Activated CD4-positive, alpha-beta memory T cell treated with anti-CD3 and anti-CD28 coated beads for 36 hours (primary cell): ENCODE measurements around the gene ZNF440. TPM values are rescaled to one million over a fixed set of nuclear protein-coding genes. Genes with fewer than 3 reads are reported as not detected.
"Not testable (repeated sequence)": the region's sequence is repeated elsewhere in the genome, so short reads cannot be mapped to it uniquely, and the experiment has no call there.

Experiments used
- CTCF ChIA-PET: fragments of 350-600 bp; sonication (Branson Sonifier 250); formaldehyde crosslinking; loops from one replicate; lab custom pipeline; 2021; ENCODE audit warnings: antibody characterized with exemption, inconsistent platforms; lab: Charles Lee
- POLR2A ChIA-PET: fragments of 350-600 bp; sonication (Branson Sonifier 250); formaldehyde crosslinking; loops from one replicate; lab custom pipeline; 2021; ENCODE audit warnings: antibody characterized with exemption; lab: Charles Lee
- DNase-seq: peaks from one replicate; pipeline ENCODE4 v3.0.0-alpha.2; 2020
- H3K27ac Mint-ChIP-seq: one replicate; pipeline ENCODE4 v1.8.0; 2021; ENCODE audit warnings: mixed read lengths
- H3K27me3 Mint-ChIP-seq: one replicate; pipeline ENCODE4 v1.8.0; 2021; ENCODE audit warnings: mixed read lengths
- H3K36me3 Mint-ChIP-seq: one replicate; pipeline ENCODE4 v1.8.0; 2021; ENCODE audit warnings: mixed read lengths
- H3K4me1 Mint-ChIP-seq: one replicate; pipeline ENCODE4 v1.8.0; 2021; ENCODE audit warnings: low read depth, mixed read lengths
- H3K4me3 Mint-ChIP-seq: one replicate; pipeline ENCODE4 v1.8.0; 2021; ENCODE audit warnings: mild to moderate bottlenecking, mixed read lengths
- H3K9me3 Mint-ChIP-seq: one replicate; pipeline ENCODE4 v1.8.0; 2021; ENCODE audit warnings: mixed read lengths
- intact Hi-C: fragments of 100-400 bp; cut with micrococcal nuclease; formaldehyde crosslinking; loops from one replicate; pipeline ENCODE4 v1.15.1; 2023
- total RNA-seq, 2 experiments: library from RNA; stranded (reverse); gene quantifications; one replicate each; pipeline ENCODE4 v1.2.3, GENCODE V29; 2021

Gene ZNF440
- total RNA-seq, 2 experiments from 2014 or later: 5.7 to 6.4 TPM

DNA sequence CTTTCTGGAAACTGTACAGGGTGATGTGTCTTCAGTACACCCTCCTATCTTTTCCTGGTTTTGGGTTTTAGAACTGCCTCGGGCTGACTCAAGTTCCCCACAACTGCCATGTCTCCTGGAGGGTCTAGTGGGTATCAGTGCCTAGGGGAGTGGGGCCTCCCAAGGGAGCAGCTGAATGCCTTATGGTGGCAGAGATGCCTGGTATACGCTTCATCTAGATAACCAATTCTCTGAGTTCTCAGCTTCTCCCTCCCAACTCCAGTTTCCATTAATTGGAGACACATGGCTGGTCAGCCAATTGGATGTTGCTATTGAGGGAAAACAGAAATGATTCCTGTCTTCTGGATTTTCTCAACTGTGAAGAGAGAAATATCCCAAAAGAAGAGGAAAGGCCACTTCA is 47.2 kb downstream of the ZNF440 start:
- peaks cover 67% of the 10 kb centered on the region for H3K36me3 Mint-ChIP-seq
- no peak for DNase-seq
- POLR2A ChIA-PET: no interaction called here
- intact Hi-C loops: no loop called here
- no peak overlapping the region for H3K4me3 Mint-ChIP-seq
- no peaks in the 10 kb centered on the region for H3K27me3 Mint-ChIP-seq
- no peaks in the 10 kb centered on the region for H3K4me1 Mint-ChIP-seq
- H3K9me3 Mint-ChIP-seq: peaks cover 90% of the 10 kb centered on the region
- H3K27ac Mint-ChIP-seq: no peak overlapping the region
- CTCF ChIA-PET: no interaction called here

DNA sequence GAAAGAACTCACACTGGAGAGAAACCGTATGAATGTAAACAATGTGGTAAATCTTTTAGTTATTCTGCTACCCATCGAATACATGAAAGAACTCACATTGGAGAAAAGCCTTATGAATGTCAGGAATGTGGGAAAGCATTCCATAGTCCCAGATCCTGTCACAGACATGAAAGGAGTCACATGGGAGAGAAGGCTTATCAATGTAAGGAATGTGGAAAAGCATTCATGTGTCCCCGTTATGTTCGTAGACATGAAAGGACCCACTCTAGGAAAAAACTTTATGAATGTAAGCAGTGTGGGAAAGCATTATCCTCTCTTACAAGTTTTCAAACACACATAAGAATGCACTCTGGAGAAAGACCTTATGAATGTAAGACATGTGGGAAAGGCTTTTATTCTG is 53.7 kb downstream of the ZNF440 start:
- intact Hi-C loops, H3K4me3 Mint-ChIP-seq, DNase-seq, POLR2A ChIA-PET, H3K4me1 Mint-ChIP-seq, CTCF ChIA-PET, H3K27ac Mint-ChIP-seq, H3K27me3 Mint-ChIP-seq: not testable (repeated sequence)
- Mint-ChIP-seq H3K9me3 (peaks cover 80% of the 10 kb centered on the region), H3K36me3 (peaks cover 70% of the 10 kb centered on the region)

DNA sequence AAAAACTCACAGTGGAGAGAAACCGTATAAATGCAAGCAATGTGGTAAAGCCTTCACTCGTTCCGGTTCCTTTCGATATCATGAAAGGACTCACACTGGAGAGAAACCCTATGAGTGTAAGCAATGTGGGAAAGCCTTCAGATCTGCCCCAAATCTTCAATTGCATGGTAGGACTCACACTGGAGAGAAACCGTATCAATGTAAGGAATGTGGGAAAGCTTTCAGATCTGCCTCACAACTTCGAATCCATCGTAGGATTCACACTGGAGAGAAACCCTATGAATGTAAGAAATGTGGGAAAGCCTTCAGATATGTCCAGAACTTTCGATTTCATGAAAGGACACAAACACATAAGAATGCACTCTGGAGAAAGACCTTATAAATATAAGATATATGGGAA is 54.1 kb downstream of the ZNF440 start:
- no peak overlapping the region for H3K4me3 Mint-ChIP-seq
- intact Hi-C loops: no loop called here
- CTCF ChIA-PET: no interaction called here

GRCh38 chr19:11872624-11873023 is 58.6 kb downstream of the ZNF440 start:
- CTCF ChIA-PET: interaction anchor here (0.7 to 1.2 kb wide), 3 partner anchors 8 to 219 kb away, joined by 3 to 5 read pairs (median 3); no protein-coding TSS in a partner anchor
- H3K9me3 Mint-ChIP-seq: peaks cover 43% of the 10 kb centered on the region
- POLR2A ChIA-PET: no interaction called here
- DNase-seq: no peak
- no peak overlapping the region for H3K27ac Mint-ChIP-seq
- intact Hi-C loops: no loop called here
- peaks cover 30% of the 10 kb centered on the region for H3K36me3 Mint-ChIP-seq
- H3K27me3 Mint-ChIP-seq: no peaks in the 10 kb centered on the region
- H3K4me1 Mint-ChIP-seq: no peaks in the 10 kb centered on the region
- H3K4me3 Mint-ChIP-seq: no peak overlapping the region

More for the DNA sequence above, 54.1 kb downstream of the ZNF440 start:
- POLR2A ChIA-PET: no interaction called here
- H3K4me1 Mint-ChIP-seq: no peaks in the 10 kb centered on the region
- peaks cover 69% of the 10 kb centered on the region for H3K36me3 Mint-ChIP-seq
- no peaks in the 10 kb centered on the region for H3K27me3 Mint-ChIP-seq
- no peak overlapping the region for H3K27ac Mint-ChIP-seq
- DNase-seq: no peak
- peaks cover 80% of the 10 kb centered on the region for H3K9me3 Mint-ChIP-seq

DNA sequence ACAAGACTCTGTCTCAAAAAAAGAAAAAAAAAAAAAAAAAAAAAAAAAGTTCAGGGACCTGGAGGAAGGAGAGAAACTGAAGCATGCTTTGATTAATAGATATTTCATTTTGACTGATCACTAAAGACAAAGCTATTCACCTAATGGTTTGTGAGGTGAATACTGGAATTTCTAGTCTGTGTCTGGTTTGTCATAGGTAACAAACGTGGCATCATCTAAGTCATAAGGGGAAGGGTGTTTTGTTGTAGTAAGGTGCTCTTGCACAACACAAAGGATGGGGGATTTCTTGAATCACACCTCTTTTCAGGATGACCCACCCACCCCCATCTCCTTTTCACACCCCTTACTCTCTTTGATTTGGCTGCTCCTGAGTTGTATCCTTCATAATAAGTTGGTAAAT is 59.7 kb downstream of the ZNF440 start:
- ChIA-PET CTCF (no interaction called here), POLR2A (no interaction called here)
- no peaks in the 10 kb centered on the region for H3K27me3 Mint-ChIP-seq
- intact Hi-C loops: no loop called here
- no peak for DNase-seq
- no peaks in the 10 kb centered on the region for H3K4me1 Mint-ChIP-seq
- peaks cover 32% of the 10 kb centered on the region for H3K9me3 Mint-ChIP-seq
- peaks cover 19% of the 10 kb centered on the region for H3K36me3 Mint-ChIP-seq
- no peak overlapping the region for H3K27ac Mint-ChIP-seq
- H3K4me3 Mint-ChIP-seq: no peak overlapping the region

GRCh38 chr19:11879687-11880266 is 65.7 kb downstream of the ZNF440 start:
- H3K9me3 Mint-ChIP-seq, H3K4me1 Mint-ChIP-seq, H3K27me3 Mint-ChIP-seq, POLR2A ChIA-PET, H3K27ac Mint-ChIP-seq, H3K36me3 Mint-ChIP-seq, H3K4me3 Mint-ChIP-seq: not testable (repeated sequence)
- peak; percentile 65 for DNase-seq
- intact Hi-C loops: loop anchor here (2.0 to 5.0 kb wide), 3 partner anchors 43 to 108 kb away; partner anchors contain the start of gene ZNF491
- CTCF ChIA-PET: interaction anchor here (0.6 to 7.5 kb wide), 17 partner anchors 9 to 260 kb away, joined by 3 to 42 read pairs (median 4); partner anchors contain the start of genes ZNF20, ZNF433, ZNF491 and ZNF700

DNA sequence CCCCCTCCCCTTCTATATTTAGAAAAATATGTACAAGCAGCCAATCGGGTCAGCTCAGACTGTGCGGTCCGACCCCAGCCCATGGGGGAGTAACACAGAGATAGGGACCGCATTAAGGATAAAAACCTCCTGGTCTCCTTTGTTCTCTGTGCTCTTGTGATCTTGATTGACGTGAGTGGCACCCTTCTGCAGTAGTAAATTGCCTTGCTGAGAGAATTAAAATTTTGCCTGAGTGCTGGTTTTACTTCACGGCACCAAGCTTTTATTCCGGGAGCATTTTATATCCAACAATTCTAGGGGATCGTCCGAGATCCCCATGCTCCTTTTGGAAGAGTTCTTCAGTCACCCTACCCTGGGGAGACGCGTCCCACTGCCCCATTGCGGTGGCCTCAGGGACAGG is 66.5 kb downstream of the ZNF440 start:
- no peaks in the 10 kb centered on the region for H3K9me3 Mint-ChIP-seq
- no peak for DNase-seq
- H3K36me3 Mint-ChIP-seq: no peaks in the 10 kb centered on the region
- POLR2A ChIA-PET: no interaction called here
- CTCF ChIA-PET: interaction anchor here (1.1 to 7.5 kb wide), 13 partner anchors 8 to 260 kb away, joined by 3 to 42 read pairs (median 4); partner anchors contain the start of genes ZNF20, ZNF433 and ZNF491
- no peak overlapping the region for H3K4me3 Mint-ChIP-seq
- no peaks in the 10 kb centered on the region for H3K27me3 Mint-ChIP-seq
- no peaks in the 10 kb centered on the region for H3K4me1 Mint-ChIP-seq
- intact Hi-C loops: loop anchor here (2.0 to 5.0 kb wide), 3 partner anchors 42 to 107 kb away; partner anchors contain the start of gene ZNF491
- H3K27ac Mint-ChIP-seq: no peak overlapping the region

- CTCF ChIA-PET: interaction anchor here (1.1 to 7.5 kb wide), 11 partner anchors 9 to 259 kb away, joined by 3 to 42 read pairs (median 5); partner anchors contain the start of genes ZNF20 and ZNF491
- no peak overlapping the region for H3K27ac Mint-ChIP-seq
- POLR2A ChIA-PET: no interaction called here
- no peaks in the 10 kb centered on the region for H3K27me3 Mint-ChIP-seq
- H3K4me3 Mint-ChIP-seq: no peak overlapping the region
- intact Hi-C loops: loop anchor here (1.0 to 5.0 kb wide), 4 partner anchors 41 to 259 kb away; partner anchors contain the start of genes ZNF20 and ZNF491
- DNase-seq: peak; percentile 69
- peaks cover 2% of the 10 kb centered on the region for H3K9me3 Mint-ChIP-seq
- no peaks in the 10 kb centered on the region for H3K36me3 Mint-ChIP-seq
- H3K4me1 Mint-ChIP-seq: no peaks in the 10 kb centered on the region
These were observed 67.2 kb downstream of the ZNF440 start for GRCh38 chr19:11881151-11881800.

GRCh38 chr19:11882606-11883005 is 68.5 kb downstream of the ZNF440 start:
- H3K27ac Mint-ChIP-seq: no peak overlapping the region
- peaks cover 3% of the 10 kb centered on the region for H3K4me1 Mint-ChIP-seq
- no peak overlapping the region for H3K4me3 Mint-ChIP-seq
- intact Hi-C loops: loop anchor here (5.0 kb wide), 2 partner anchors 40 to 105 kb away; no protein-coding TSS in a partner anchor
- H3K9me3 Mint-ChIP-seq: peaks cover 4% of the 10 kb centered on the region
- no peaks in the 10 kb centered on the region for H3K36me3 Mint-ChIP-seq
- no peak for DNase-seq
- POLR2A ChIA-PET: no interaction called here
- CTCF ChIA-PET: interaction anchor here (0.5 to 7.5 kb wide), 7 partner anchors 85 to 258 kb away, joined by 3 to 42 read pairs (median 9); partner anchors contain the start of genes ZNF20 and ZNF491
- no peaks in the 10 kb centered on the region for H3K27me3 Mint-ChIP-seq

Other genes with a start within 250 kb of the ZNF440 start
- 10 to 100 TPM; 10.2 to 12.3 TPM for gene ACP5, start 236.6 kb upstream of the ZNF440 start, total RNA-seq
- gene ZNF627, start 216.8 kb upstream of the ZNF440 start, total RNA-seq: 1 to 10 TPM; 6.6 to 7.0 TPM
- 1 to 10 TPM; 3.2 to 3.9 TPM for gene ZNF823, start 75.3 kb upstream of the ZNF440 start, total RNA-seq
- gene ZNF441, start 47.3 kb upstream of the ZNF440 start, total RNA-seq: 1 to 10 TPM; 6.4 TPM
- under 1 TPM; 0.33 to 0.46 TPM for gene ZNF491, start 15.8 kb upstream of the ZNF440 start, total RNA-seq
- gene ZNF439, start 34.5 kb downstream of the ZNF440 start, total RNA-seq: 1 to 10 TPM; 4.8 to 5.6 TPM
- 1 to 10 TPM in 1 of 2 experiments, under 1 TPM in 1; 0.94 to 1.5 TPM for gene ZNF69, start 73.5 kb downstream of the ZNF440 start, total RNA-seq
- 10 to 100 TPM; 12.9 to 13.0 TPM for gene ZNF700, start 110.8 kb downstream of the ZNF440 start, total RNA-seq
- 1 to 10 TPM in 1 of 2 experiments, under 1 TPM in 1; 0.97 to 1.6 TPM for gene ZNF763, start 150.8 kb downstream of the ZNF440 start, total RNA-seq
- gene ZNF433, start 221.4 kb downstream of the ZNF440 start, total RNA-seq: under 1 TPM; 0.27 to 0.33 TPM
- gene ZNF878, start 238.7 kb downstream of the ZNF440 start, total RNA-seq: under 1 TPM; 0.57 to 0.80 TPM